ENCODE measurements around the gene ALKBH5.

The ALKBH5 gene

DNA sequence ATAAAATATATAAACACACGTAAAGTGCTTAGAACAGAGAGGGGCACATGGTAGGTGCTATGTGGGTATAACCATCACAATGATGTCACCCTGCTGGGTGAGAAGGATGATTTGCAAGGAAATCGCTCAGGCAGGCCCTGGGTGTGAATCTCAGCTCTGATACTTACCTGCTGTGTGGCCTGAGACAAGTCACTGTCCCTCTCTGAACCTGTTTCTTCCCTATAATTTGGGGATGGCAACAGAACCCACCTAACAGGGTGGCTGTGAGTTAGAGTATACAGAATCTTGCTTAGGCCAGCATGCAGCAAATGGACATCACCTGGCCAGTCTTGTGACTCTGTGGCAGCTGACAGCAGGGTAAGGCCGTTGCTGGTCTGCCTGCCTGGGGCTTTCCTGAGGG lies 36.6 kb upstream of the ALKBH5 start:
- Mint-ChIP-seq H3K27ac (no peak overlapping the region), H3K27me3 (peaks cover 3 to 6% of the 10 kb centered on the region in 2 donors), H3K4me1 (peaks cover 0 to 2% of the 10 kb centered on the region in 2 donors), H3K36me3 (no peaks in the 10 kb centered on the region), H3K4me3 (no peak overlapping the region), H3K9me3 (no peaks in the 10 kb centered on the region)
- no peak for ATAC-seq (replicated peaks)
- DNase-seq, result no peak

DNA sequence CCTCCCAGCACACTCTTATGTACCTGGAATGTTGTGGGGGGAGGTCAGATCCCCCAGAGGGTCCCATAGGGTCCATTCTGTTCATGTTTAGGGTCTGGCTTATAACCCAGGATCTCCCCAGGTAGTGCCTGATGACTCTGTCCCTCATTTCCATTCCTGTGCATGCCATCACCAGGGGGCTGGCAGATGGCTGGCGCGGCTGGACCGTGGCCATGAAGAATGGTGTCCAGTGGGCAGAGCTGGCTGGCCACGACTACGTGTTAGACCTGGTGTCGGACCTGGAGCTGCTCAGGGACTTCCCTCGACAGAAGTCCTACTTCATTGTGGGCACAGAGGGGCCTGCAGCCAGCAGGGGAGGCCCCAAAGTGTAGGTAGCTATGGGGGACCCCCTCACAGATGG lies 35.0 kb upstream of the ALKBH5 start:
- Mint-ChIP-seq H3K27ac (no peak overlapping the region), H3K4me1 (peaks cover 0 to 6% of the 10 kb centered on the region in 2 donors), H3K9me3 (no peaks in the 10 kb centered on the region), H3K36me3 (no peaks in the 10 kb centered on the region), H3K27me3 (peaks cover 3 to 6% of the 10 kb centered on the region in 2 donors), H3K4me3 (no peak overlapping the region)
- no peak for DNase-seq
- no peak for ATAC-seq (replicated peaks)

DNA sequence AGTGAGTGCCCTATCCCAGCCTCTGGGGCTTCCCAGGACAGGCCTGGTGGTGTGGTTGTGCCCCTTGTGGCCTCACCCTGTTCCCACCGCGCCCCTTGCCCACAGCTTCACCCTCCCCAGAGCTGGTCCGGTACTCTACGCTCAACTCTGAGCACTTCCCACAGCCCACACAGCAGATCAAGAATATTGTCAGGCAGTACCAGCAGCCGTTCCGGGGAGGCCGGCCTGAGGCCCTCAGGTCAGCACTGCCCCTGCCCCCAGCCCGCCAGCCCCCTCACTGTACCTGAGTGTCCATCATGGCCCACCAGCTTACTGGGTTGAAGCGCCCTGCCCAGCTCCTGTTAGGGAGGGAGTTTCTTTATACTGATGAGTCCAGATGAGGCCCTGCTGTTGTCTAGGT lies 32.3 kb upstream of the ALKBH5 start:
- Mint-ChIP-seq H3K9me3 (no peaks in the 10 kb centered on the region), H3K36me3 (no peaks in the 10 kb centered on the region), H3K27ac (no peak overlapping the region), H3K4me3 (no peak overlapping the region), H3K4me1 (peaks cover 0 to 6% of the 10 kb centered on the region in 2 donors), H3K27me3 (peaks cover 3 to 6% of the 10 kb centered on the region in 2 donors)
- ATAC-seq (replicated peaks) (no peak), DNase-seq (no peak)

DNA sequence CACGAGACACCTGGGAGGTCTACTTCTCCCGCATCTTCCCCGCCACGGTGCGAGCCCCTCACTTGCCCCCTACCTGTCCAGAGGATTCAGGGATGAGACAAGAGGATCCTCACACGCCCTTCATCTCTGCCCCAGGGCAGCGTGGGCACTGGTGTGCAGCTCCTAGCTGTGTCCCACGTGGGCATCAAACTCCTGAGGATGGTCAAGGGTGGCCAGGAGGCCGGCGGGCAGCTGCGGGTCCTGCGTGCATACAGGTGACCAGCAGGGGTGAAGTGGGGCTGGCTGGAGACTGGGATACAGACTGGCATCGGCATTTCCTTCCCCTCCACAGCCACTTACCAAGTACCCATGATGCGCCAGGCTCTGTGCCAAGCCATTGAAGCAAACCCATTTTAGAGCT lies 28.4 kb upstream of the ALKBH5 start:
- no peaks in the 10 kb centered on the region for H3K9me3 Mint-ChIP-seq
- H3K4me1 Mint-ChIP-seq, result peaks cover 17 to 21% of the 10 kb centered on the region in 2 donors
- peaks cover 0 to under 1% of the 10 kb centered on the region in 2 donors for H3K27me3 Mint-ChIP-seq
- no peaks in the 10 kb centered on the region for H3K36me3 Mint-ChIP-seq
- no peak overlapping the region for H3K27ac Mint-ChIP-seq
- ATAC-seq (replicated peaks) (no peak), DNase-seq (no peak)
- no peak overlapping the region for H3K4me3 Mint-ChIP-seq

DNA sequence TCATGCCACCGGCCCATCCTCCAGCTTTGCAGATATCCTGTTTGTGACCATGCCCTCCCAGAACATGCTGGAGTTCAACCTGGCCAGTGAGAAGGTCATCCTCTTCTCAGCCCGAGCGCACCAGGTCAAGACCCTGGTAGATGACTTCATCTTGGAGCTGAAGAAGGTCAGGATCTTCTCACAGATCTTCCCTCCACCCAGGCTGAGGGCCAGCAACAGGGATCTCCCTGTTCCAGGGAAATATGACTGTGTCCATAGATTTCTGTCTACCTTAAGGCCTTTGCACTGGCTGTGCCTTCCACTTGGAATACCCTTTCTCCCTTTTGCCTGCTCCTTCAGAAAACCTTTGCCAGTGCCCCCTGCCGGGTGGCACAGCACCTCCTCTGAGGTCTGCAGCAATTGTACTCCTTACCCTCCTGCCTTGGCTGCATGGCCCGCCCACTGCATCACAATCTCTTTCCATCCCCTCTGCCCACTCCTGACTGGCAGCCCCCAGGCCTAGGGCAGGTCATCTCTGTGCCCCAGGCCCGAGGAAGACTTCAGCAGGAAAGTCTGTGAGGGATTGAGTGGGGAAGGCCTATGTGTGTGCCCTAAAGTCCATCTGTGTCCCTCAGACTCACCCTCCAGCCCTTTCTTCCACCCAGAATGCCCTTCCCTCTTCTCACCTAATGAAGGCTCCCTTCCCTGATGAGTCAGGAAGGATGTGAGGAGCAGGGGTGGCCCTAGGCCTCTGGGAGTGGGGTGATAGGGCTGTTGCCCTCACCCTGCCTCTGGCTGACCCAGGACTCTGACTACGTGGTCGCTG lies 27.3 kb upstream of the ALKBH5 start:
- no peak for DNase-seq
- Mint-ChIP-seq H3K27me3 (no peaks in the 10 kb centered on the region), H3K4me3 (no peak overlapping the region), H3K9me3 (no peaks in the 10 kb centered on the region), H3K27ac (peak overlapping the region; percentile 56), H3K4me1 (peaks cover 26 to 27% of the 10 kb centered on the region in 2 donors), H3K36me3 (no peaks in the 10 kb centered on the region)
- no peak for ATAC-seq (replicated peaks)

DNA sequence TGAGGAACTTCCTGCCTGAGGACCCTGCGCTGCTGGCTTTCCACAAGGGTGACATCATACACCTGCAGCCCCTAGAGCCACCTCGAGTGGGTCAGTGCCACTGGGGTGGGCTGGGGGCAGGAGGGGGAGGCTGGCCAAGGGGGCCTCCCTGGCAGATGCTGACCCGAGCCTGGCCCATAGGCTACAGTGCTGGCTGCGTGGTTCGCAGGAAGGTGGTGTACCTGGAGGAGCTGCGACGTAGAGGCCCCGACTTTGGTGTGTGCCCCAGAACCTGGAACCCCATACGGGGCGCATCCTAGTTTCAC lies 26.7 kb upstream of the ALKBH5 start:
- H3K27me3 Mint-ChIP-seq, result no peaks in the 10 kb centered on the region
- H3K4me3 Mint-ChIP-seq, result no peak overlapping the region
- H3K36me3 Mint-ChIP-seq, result no peaks in the 10 kb centered on the region
- ATAC-seq (replicated peaks) (no peak), DNase-seq (no peak)
- peaks cover 30 to 32% of the 10 kb centered on the region in 2 donors for H3K4me1 Mint-ChIP-seq
- no peak overlapping the region for H3K27ac Mint-ChIP-seq
- no peaks in the 10 kb centered on the region for H3K9me3 Mint-ChIP-seq

DNA sequence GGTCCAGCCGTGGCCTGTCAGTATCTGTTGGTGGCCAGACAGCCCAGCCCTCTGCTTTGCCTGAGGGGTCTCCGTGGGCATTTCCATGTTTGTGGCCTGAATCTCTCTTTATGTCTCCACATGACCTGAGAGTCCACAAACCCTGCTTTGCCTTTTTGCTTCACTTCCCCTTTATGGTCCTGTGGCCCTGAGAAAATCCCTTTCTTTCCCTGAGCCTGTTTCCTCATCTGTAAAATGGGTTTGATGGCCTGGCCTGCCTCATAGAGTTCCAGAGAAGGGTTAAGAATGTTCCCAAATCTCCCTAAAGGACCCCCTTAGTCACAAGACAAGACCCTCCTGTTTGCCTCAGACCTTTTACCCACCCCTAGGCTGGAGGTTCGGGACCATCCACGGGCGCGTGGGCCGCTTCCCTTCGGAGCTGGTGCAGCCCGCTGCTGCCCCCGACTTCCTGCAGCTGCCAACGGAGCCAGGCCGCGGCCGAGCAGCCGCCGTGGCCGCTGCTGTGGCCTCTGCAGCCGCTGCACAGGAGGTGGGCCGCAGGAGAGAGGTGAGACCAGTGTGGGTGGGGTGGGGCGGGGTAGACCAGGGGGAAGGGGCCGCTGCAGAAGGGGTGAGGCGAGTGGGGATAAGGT lies 26.2 kb upstream of the ALKBH5 start:
- peak overlapping the region; percentile 83 for H3K27ac Mint-ChIP-seq
- DNase-seq (no peak), ATAC-seq (replicated peaks) (no peak)
- no peaks in the 10 kb centered on the region for H3K9me3 Mint-ChIP-seq
- H3K36me3 Mint-ChIP-seq, result no peaks in the 10 kb centered on the region
- peaks cover 30 to 32% of the 10 kb centered on the region in 2 donors for H3K4me1 Mint-ChIP-seq
- H3K4me3 Mint-ChIP-seq, result peak overlapping the region; percentile 84
- H3K27me3 Mint-ChIP-seq, result no peaks in the 10 kb centered on the region

DNA sequence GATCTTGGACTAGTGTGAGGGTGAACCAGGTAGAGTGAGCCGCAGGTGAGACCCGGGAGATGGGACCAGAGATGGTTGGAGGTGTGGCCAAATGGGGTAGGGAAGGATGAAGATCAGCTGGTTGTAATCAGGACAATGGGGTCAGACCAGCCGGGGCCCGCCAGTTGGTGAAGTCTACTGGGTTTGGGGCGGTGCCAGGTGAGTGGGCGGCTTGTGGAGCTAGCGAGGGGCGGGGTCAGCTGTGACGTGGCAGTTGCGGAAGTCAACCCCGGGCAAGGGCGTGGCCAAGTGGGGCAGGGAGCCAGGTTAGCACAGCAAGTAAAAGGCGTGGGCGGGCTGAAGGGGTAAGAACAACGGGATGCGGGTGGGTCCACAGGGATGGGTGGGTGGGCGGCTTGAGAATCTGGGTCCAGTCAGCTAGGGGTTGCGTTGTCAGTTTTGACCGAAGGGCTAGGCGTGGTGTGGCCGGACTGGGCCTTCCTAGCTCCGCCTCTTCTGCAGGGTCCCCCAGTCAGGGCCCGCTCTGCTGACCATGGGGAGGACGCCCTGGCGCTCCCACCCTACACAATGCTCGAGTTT lies 25.5 kb upstream of the ALKBH5 start:
- Mint-ChIP-seq H3K36me3 (no peaks in the 10 kb centered on the region), H3K4me3 (peak overlapping the region; percentile 84), H3K4me1 (peaks cover 26 to 32% of the 10 kb centered on the region in 2 donors), H3K9me3 (no peaks in the 10 kb centered on the region), H3K27ac (peak overlapping the region; percentile 83), H3K27me3 (no peaks in the 10 kb centered on the region)
- peak; percentile 76 to 80 for ATAC-seq (replicated peaks)
- peak; percentile 92 for DNase-seq

DNA sequence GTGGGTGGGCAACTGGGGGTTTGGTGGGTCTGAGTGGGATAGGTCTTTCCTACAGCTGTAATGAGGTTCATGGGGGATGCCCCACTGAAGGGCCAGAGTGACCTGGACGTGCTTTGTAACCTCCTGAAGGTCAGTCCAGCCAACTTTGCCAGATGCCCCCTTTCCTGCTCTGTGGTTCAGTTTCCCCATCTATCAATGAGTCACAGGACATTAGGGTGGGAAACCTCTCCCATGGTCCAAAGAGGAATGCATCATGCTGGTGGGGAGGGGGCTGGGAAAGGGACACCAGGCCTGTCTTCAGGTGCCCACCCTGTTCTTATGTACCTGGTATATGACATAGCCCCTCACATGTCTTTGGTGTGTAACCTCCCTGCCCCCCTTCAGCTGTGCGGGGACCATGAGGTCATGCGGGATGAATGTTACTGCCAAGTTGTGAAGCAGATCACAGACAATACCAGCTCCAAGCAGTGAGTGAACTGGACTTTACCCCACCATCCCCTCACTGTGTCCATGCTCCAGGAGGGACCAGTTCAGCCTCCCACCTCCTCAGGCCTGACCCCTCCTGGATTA lies 24.0 kb upstream of the ALKBH5 start:
- peaks cover 26 to 32% of the 10 kb centered on the region in 2 donors for H3K4me1 Mint-ChIP-seq
- no peak overlapping the region for H3K27ac Mint-ChIP-seq
- no peaks in the 10 kb centered on the region for H3K36me3 Mint-ChIP-seq
- ATAC-seq (replicated peaks), result no peak
- H3K27me3 Mint-ChIP-seq, result no peaks in the 10 kb centered on the region
- no peak for DNase-seq
- peak overlapping the region in 1 of 2 donors; percentile 52 for H3K4me3 Mint-ChIP-seq
- H3K9me3 Mint-ChIP-seq, result no peaks in the 10 kb centered on the region

DNA sequence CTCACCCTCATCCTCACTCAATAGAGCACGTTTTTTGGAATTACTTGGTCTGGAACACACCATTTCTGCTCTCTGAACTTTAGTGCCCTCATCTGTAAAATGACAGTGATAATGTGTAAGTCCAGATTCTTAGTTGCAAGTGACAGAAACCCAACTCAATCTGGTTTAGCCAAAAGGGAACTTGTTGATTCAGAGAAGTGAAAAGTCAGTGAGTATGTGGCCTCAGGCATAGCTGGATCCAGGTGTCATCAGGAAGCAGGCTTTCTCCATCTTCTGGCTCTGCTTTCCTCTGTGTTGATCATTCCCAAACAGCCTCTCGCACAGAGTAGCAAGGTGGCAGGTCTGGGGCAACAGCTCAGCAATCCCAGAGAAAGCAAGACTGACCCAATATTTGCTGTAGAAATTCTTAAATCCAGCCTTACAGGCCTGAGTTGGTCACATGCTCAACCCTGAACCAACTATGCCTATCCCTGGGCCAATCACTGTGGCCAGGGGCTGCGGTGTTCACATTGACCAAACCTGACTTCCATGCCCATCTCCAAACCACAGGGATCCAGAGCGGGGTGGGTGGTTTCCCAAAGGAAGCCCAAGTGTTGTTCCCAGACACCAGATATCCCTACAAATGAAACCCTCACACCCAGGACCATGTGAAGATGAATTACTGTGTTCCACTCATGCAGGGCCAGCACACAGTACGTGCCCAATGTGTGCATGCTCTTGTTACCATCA lies 23.3 kb upstream of the ALKBH5 start:
- ATAC-seq (replicated peaks) (no peak), DNase-seq (no peak)
- Mint-ChIP-seq H3K4me1 (peaks cover 25 to 32% of the 10 kb centered on the region in 2 donors), H3K4me3 (peak overlapping the region in 1 of 2 donors; percentile 52), H3K36me3 (no peaks in the 10 kb centered on the region), H3K9me3 (no peaks in the 10 kb centered on the region), H3K27me3 (no peaks in the 10 kb centered on the region), H3K27ac (no peak overlapping the region)

DNA sequence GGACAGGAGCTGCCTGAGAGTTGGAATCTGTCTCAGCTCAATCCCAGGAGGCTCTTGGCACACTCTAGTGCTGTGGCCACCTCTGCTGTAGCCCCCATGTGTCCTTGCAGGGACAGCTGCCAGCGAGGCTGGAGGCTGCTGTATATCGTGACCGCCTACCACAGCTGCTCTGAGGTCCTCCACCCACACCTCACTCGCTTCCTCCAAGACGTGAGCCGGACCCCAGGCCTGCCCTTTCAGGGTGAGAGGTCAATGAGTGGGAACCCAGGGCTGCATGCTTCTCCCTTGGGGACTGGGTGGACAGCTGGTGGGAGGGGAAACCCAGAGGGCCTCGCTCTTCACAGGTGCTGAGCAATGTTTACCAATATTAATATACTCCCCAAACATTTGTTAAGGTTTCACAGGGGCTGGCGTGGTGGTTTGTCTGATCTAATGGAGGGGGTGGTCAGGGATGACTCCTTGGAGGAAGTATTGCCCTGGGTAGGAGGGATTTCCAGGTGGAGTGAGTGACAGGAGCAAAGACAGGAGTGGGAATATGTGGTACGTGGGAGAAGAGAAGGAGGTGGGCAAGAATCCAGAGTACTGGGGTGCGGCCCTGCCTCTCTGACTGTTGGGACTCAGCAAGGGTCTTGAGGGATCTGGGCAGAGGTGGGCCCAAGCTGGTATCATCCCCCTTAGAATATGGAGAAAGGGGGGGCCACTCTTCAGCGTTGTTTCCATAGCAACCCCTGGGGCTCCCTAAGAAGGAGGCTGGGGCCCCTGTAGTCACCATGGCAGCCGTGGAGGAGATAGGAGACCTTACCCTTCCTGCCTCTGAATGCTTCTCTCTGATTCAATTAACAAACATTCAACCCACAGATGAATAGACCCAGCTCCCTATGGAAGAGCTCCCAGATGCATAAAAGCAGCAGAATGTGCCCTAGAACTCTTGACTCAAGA lies 22.2 kb upstream of the ALKBH5 start:
- no peaks in the 10 kb centered on the region for H3K27me3 Mint-ChIP-seq
- peaks cover 23 to 32% of the 10 kb centered on the region in 2 donors for H3K4me1 Mint-ChIP-seq
- DNase-seq (no peak), ATAC-seq (replicated peaks) (peak; percentile 36 to 45)
- H3K4me3 Mint-ChIP-seq, result peak overlapping the region; percentile 26 to 44
- no peaks in the 10 kb centered on the region for H3K9me3 Mint-ChIP-seq
- no peak overlapping the region for H3K27ac Mint-ChIP-seq
- H3K36me3 Mint-ChIP-seq, result no peaks in the 10 kb centered on the region

DNA sequence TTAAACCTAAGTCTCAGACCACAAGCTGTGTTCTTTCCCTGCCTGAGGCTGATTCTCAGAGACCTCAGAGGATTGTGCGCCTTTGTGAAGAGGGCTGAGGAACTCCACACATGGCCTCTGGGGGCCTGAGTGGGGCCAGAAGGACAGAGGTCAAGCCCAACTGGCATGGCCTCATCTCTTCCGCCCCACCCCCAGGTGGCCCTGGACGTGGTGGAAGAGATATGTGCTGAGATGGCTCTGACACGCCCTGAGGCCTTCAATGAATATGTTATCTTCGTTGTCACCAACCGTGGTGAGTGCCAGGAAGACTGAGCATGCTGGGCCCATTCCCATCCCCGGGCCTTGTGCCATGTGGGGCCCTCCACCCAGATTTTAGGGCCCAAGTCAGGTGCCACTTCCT lies 20.1 kb upstream of the ALKBH5 start:
- ATAC-seq (replicated peaks) (no peak), DNase-seq (no peak)
- no peaks in the 10 kb centered on the region for H3K36me3 Mint-ChIP-seq
- no peak overlapping the region for H3K27ac Mint-ChIP-seq
- no peak overlapping the region for H3K4me3 Mint-ChIP-seq
- H3K4me1 Mint-ChIP-seq, result peaks cover 15 to 23% of the 10 kb centered on the region in 2 donors
- H3K9me3 Mint-ChIP-seq, result no peaks in the 10 kb centered on the region
- no peaks in the 10 kb centered on the region for H3K27me3 Mint-ChIP-seq

DNA sequence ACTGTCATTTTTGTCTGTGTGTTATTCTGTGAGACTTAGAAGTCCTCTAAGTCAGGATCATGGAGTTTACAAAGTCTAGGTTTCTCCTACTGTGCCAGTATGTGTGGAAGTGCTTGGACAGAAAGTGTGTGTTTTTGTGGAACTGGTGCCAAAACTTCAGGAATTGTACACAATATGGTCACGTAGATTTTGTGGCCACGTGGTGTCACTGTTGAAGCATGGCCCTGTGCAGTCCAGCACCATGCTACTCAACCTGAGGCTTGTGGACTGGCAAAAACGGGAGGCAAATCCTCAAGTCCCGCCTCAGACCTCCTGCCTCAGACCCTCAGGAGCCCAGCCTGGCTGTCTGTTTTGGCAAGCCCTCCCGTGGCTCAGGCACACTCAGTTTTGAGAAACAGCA lies 16.7 kb upstream of the ALKBH5 start:
- no peak for ATAC-seq (replicated peaks)
- peaks cover 0 to under 1% of the 10 kb centered on the region in 2 donors for H3K4me1 Mint-ChIP-seq
- no peaks in the 10 kb centered on the region for H3K36me3 Mint-ChIP-seq
- H3K27me3 Mint-ChIP-seq, result no peaks in the 10 kb centered on the region
- no peak for DNase-seq
- H3K4me3 Mint-ChIP-seq, result no peak overlapping the region
- H3K27ac Mint-ChIP-seq, result no peak overlapping the region
- no peaks in the 10 kb centered on the region for H3K9me3 Mint-ChIP-seq
